Thyroid gland (tissue), 4 donors: ENCODE measurements around the gene POU6F1.

Source experiments
- POLR2A ChIP-seq, 2 donors: fragments of 450-650 bp; IDR thresholded peaks; one replicate each; pipeline ENCODE4 v1.6.1; 2017; ENCODE audit warnings: antibody characterized with exemption in 2 of 2, mild to moderate bottlenecking in 2 of 2, moderate library complexity in 1 of 2
- TF ChIP-seq, protein P1 (sequence below), 6 experiments: fragments of 200-600 bp in 3 of 6; fragments of 450-650 bp in 3 of 6; sonication (generic) in 3 of 6; IDR thresholded peaks; one replicate each; pipeline ENCODE4 v1.5.1; 2016 to 2019; ENCODE audit warnings: antibody characterized with exemption in 6 of 6, mild to moderate bottlenecking in 2 of 6, inconsistent platforms in 1 of 6, moderate library complexity in 1 of 6

DNA sequence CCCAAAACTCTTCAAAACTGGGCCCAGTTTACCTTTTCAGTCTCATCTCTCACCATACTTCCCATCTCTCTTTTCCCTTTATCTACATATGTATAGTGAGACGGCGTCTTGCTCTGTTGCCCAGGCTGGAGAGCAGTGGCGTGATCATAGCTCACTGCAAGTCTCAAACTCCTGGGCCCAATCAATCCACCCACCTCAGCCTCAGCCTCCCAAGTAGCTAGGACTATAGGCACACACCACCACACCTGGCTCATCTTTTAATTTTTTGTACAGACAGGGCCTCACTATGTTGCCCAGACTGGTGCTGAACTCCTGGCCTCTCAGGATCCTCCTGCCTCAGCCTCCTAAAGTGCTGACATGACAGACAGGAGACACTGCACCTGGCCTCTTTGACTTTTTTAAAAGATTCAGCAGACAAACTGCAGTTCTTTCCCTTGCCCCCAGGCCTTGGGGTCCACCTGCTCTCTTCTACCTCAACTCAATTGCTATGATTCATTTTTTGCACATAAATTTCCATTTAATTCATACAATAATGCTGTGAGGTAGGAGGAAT is 78.5 kb downstream of the POU6F1 start:
- TF ChIP-seq, protein P1, sequence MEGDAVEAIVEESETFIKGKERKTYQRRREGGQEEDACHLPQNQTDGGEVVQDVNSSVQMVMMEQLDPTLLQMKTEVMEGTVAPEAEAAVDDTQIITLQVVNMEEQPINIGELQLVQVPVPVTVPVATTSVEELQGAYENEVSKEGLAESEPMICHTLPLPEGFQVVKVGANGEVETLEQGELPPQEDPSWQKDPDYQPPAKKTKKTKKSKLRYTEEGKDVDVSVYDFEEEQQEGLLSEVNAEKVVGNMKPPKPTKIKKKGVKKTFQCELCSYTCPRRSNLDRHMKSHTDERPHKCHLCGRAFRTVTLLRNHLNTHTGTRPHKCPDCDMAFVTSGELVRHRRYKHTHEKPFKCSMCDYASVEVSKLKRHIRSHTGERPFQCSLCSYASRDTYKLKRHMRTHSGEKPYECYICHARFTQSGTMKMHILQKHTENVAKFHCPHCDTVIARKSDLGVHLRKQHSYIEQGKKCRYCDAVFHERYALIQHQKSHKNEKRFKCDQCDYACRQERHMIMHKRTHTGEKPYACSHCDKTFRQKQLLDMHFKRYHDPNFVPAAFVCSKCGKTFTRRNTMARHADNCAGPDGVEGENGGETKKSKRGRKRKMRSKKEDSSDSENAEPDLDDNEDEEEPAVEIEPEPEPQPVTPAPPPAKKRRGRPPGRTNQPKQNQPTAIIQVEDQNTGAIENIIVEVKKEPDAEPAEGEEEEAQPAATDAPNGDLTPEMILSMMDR (IDR thresholded peaks at IDR 0.05): no peak
- no peak for TF ChIP-seq POLR2A (IDR thresholded peaks at IDR 0.05)
